GM21528 (cell line): ENCODE data around the gene SSR4.

Experiments used
- ATAC-seq: cut with Tn5 transposase; IDR thresholded peaks from one replicate; pipeline ENCODE4 v1.9.1; 2021; ENCODE audit warnings: mild to moderate bottlenecking, moderate library complexity; ENCODE audit not compliant: unreplicated experiment, low FRiP score

SSR4 gene

GRCh38 chrX:153769158-153769864, 25.2 kb upstream of the SSR4 start:
- no peak for ATAC-seq

GRCh38 chrX:153769865-153770600, 24.4 kb upstream of the SSR4 start:
- ATAC-seq: no peak

- no peak for ATAC-seq
These were observed 23.7 kb upstream of the SSR4 start for GRCh38 chrX:153770601-153771414.

DNA sequence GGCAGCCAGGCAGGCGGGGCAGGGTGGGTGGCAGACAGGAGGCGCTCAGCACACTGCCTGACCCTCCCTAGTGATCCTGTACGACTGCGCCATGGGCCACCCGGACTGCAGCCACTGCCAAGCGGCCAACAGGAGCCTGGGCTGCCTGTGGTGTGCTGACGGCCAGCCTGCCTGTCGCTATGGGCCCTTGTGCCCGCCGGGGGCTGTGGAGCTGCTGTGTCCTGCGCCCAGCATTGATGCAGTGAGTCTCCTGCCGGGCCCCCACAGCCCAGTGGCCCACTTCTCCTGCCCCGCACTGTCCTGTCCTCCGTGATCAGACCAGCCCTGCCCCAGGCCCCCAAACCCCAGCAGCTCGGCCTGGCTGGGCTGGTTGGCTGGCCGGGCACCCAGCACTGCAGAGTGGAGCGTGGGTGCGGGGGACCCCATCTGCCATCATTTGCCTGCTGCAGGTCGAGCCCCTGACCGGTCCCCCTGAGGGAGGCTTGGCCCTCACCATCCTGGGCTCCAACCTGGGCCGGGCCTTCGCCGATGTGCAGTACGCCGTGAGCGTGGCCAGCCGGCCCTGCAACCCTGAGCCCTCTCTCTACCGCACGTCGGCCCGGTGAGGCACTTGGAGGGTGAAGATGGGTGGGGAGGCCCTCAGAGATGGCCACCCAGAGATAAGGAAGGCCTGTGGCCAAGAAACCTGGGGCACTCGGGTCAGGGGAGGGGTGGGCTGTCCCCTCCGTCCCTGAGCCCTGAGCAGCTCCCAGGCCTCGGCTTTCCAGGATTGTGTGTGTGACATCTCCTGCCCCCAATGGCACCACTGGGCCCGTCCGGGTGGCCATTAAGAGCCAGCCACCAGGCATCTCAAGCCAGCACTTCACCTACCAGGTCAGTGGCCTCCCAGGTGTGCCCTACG, 22.8 kb upstream of the SSR4 start:
- no peak for ATAC-seq

DNA sequence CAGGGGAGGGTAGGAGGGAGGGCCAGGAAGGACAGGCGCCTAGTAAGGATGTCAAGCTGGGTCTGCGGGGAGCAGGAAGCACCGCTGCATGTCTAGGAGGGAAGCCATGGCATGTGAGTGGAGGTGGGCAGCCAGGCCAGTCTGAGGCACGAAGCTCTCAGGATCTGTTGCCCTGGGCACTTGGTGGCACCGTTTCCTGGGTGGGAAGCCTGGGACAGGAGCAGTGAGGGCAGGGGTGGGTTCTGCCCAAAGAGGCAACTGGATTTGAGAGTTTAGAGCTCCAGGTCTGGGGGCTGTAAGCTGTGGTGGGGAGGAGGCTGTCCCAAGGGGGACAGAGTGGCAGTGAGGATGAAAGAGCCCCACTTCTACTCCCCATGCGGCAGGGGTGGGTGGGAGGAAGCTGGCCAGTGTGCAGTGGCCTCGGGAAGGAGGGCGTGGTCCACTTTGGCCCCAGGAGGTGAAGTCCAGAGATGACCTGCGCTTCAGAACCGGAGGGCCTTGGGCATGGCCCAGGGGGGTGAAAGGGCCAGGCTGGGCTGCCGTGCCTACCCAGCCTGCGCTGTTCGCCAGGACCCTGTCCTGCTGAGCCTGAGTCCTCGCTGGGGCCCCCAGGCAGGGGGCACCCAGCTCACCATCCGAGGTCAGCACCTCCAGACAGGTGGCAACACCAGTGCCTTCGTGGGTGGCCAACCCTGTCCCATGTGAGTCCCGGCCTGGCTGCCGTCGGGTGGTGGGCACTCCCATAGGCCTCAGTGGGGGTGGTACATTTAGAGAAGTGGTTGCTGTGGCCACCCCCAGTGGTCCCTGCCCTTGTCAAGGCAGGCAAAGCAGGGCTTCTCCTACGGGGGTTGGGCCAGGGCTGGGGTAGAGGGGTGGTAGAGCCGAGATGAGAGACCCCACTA, 21.9 kb upstream of the SSR4 start:
- no peak for ATAC-seq

DNA sequence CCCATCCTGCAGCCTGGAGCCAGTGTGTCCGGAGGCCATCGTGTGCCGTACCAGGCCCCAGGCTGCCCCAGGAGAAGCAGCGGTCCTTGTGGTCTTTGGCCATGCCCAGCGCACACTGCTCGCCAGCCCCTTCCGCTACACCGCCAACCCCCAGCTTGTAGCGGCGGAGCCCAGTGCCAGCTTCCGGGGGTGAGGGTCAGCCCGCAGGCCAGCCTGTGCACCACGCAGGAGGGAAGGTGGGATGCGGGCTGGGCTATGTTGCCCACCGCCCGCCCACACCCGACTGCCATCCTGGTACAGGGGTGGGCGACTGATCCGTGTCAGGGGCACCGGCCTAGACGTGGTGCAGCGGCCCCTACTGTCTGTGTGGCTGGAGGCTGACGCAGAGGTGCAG, 21.3 kb upstream of the SSR4 start:
- ATAC-seq: no peak

DNA sequence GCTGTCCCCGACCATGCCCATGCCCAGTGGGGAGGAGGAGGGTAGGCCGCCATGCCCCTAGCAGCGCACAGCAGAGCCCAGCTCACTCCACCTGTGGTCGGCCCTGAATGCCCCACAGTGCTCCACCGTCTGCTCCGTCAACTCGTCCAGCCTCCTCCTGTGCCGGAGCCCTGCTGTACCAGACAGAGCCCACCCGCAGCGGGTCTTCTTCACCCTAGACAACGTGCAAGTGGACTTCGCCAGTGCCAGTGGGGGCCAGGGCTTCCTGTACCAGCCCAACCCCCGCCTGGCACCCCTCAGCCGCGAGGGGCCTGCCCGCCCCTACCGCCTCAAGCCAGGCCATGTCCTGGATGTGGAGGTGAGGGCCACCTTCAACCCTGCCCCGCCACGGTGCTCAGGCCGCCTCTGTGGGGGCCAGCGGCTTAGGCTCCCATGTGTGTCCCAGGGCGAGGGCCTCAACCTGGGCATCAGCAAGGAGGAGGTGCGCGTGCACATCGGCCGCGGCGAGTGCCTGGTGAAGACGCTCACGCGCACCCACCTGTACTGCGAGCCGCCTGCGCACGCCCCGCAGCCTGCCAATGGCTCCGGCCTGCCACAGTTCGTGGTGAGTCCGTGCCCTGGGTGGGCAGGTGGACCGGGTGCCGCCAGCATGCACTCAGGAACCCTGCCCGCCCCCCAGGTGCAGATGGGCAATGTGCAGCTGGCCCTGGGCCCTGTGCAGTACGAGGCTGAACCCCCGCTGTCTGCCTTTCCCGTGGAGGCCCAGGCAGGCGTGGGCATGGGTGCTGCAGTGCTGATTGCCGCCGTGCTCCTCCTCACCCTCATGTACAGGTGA, 20.5 kb upstream of the SSR4 start:
- no peak for ATAC-seq

- no peak for ATAC-seq
These were observed 19.7 kb upstream of the SSR4 start for GRCh38 chrX:153774576-153775292.

DNA sequence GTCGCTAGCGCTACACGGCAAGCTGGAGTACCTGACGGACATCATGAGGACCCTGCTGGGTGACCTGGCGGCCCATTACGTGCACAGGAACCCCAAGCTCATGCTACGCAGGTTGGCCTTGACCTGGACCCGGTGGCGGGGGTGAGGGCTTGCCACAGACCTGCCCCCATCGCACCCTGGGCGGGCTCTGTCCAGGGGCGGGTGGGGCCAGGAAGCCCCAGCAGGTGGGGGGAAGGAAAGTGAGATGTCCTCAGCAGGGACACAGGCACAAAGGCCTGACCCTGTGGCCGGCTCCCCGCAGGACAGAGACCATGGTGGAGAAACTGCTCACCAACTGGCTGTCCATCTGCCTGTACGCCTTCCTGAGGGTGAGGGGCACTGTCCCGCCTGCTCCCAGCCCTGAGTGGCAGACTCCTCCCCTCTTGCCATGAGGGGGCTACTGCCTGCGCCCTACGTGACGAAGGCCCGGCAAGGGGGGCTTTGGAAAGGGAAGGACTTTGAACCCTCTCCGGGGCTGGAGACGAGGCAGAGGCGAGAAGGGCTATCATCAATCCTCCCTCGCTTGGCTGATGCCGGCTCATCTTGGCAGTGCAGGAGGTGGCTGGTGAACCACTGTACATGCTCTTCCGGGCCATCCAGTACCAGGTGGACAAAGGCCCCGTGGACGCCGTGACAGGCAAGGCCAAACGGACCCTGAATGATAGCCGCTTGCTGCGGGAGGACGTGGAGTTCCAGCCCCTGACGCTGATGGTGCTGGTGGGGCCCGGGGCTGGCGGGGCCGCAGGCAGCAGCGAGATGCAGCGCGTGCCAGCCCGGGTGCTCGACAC, 19.0 kb upstream of the SSR4 start:
- ATAC-seq: no peak

DNA sequence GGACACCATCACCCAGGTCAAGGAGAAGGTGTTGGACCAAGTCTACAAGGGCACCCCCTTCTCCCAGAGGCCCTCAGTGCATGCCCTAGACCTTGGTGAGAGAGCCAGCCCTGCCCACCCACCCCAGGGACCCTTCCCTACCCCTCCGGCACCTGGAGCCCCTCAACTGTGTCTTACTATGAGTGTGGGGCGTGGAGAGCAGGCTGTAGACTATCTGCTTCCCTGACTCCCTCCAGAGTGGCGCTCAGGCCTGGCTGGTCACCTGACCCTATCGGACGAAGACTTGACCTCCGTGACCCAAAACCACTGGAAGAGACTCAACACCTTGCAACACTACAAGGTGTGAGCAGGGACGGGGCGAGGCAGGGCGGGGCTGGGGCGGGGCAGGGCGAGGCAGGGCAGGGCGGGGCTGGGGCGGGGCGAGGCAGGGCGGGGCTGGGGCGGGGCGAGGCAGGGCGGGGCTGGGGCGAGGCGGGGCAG, 18.3 kb upstream of the SSR4 start:
- ATAC-seq: no peak

GRCh38 chrX:153776611-153777045, 17.8 kb upstream of the SSR4 start:
- ATAC-seq: no peak

DNA sequence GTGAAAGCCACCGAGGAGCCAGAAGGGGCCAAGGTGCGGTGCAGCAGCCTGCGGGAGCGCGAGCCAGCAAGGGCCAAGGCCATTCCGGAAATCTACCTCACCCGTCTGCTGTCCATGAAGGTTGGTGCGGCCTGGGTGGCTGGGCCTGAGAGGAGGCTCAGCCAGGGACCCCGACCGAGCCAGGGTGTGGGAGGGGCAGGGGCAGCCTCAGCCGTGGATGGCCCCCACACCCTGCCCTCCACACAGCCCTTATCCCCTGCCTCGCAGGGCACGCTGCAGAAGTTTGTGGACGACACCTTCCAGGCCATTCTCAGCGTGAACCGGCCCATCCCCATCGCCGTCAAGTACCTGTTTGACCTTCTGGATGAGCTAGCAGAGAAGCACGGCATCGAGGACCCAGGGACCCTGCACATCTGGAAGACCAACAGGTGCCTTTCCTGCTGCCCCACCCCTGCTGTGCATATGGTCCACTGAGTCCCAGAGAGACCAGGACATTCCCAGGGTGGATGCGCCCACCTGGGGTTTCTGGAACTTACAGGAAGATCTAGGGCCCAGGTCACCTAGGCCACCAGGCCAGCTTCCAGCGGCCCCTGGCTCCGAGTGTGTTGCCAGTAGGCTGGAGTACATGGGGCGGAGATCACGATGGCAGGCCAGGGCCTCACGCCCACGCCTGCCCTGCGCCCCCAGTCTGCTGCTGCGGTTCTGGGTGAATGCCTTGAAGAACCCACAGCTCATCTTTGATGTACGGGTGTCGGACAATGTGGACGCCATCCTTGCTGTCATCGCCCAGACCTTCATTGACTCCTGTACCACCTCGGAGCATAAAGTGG, 17.0 kb upstream of the SSR4 start:
- no peak for ATAC-seq

- ATAC-seq: no peak
These were observed 16.3 kb upstream of the SSR4 start for GRCh38 chrX:153778181-153778580.

DNA sequence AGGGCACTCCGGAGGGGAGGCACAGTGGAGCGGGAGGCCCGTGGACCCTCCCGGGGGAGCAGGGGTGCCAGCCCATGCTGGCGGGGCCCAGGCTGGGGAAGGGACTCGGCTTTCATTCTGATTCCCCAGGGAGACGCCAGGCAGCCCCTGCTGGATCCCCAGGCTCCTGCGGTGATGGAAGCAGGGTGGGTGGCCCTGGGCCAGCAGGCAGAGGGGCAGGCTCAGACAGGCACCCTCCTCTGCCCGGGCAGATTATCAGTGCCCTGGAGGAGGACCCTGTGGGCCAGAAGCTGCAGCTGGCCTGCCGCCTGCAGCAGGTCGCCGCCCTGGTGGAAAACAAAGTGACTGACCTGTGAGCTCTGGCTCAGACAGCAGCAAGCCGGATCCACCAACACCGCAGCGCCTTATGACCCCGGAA, 15.8 kb upstream of the SSR4 start:
- ATAC-seq: no peak

- no peak for ATAC-seq
These were observed 14.4 kb upstream of the SSR4 start for GRCh38 chrX:153779891-153780677.
